ENCODE results near the gene EIF3D. TPM values are rescaled to one million over a fixed set of nuclear protein-coding genes. Genes with fewer than 3 reads are reported as not detected.

EIF3D gene
- total RNA-seq, 1 donor from 2014 or later, result 1,330 TPM

- H3K36me3 ChIP-seq (ENCODE audit: control insufficient read depth, insufficient read depth, low read length), result no peaks in the 10 kb centered on the region
- FAIRE-seq, result no peak
- DNase-seq (ENCODE audit: low read depth), result no peak
- TF ChIP-seq CTCF (IDR thresholded peaks at IDR 0.05; ENCODE audit: insufficient read depth, low read length, severe bottlenecking), result no peak
- H3K27me3 ChIP-seq (ENCODE audit: control insufficient read depth, insufficient read depth, low read length), result peaks cover 5% of the 10 kb centered on the region
- no peak overlapping the region for H3K4me3 ChIP-seq (ENCODE audit: low read depth, low read length)
These were observed 20.1 kb upstream of the EIF3D start for GRCh38 chr22:36549033-36549432.

GRCh38 chr22:36548606-36549005 lies 19.6 kb upstream of the EIF3D start:
- FAIRE-seq (no peak), DNase-seq (ENCODE audit: low read depth) (no peak)
- Histone ChIP-seq H3K27me3 (ENCODE audit: control insufficient read depth, insufficient read depth, low read length) (peaks cover 5% of the 10 kb centered on the region), H3K4me3 (ENCODE audit: low read depth, low read length) (no peak overlapping the region), H3K36me3 (ENCODE audit: control insufficient read depth, insufficient read depth, low read length) (no peaks in the 10 kb centered on the region)
- no peak for TF ChIP-seq CTCF (IDR thresholded peaks at IDR 0.05; ENCODE audit: insufficient read depth, low read length, severe bottlenecking)

- peak; percentile 98 for FAIRE-seq
- peak; percentile 96 for DNase-seq (ENCODE audit: low read depth)
- H3K36me3 ChIP-seq (ENCODE audit: control insufficient read depth, insufficient read depth, low read length), result no peaks in the 10 kb centered on the region
- no peak overlapping the region for H3K4me3 ChIP-seq (ENCODE audit: low read depth, low read length)
- TF ChIP-seq CTCF (IDR thresholded peaks at IDR 0.05; ENCODE audit: insufficient read depth, low read length, severe bottlenecking), result no peak
- H3K27me3 ChIP-seq (ENCODE audit: control insufficient read depth, insufficient read depth, low read length), result peaks cover 5% of the 10 kb centered on the region
These were observed 18.0 kb upstream of the EIF3D start for GRCh38 chr22:36546932-36547331.

GRCh38 chr22:36546092-36546804 lies 17.3 kb upstream of the EIF3D start:
- H3K36me3 ChIP-seq (ENCODE audit: control insufficient read depth, insufficient read depth, low read length), result no peaks in the 10 kb centered on the region
- H3K27me3 ChIP-seq (ENCODE audit: control insufficient read depth, insufficient read depth, low read length), result peaks cover under 1% of the 10 kb centered on the region
- H3K4me3 ChIP-seq (ENCODE audit: low read depth, low read length), result no peak overlapping the region
- FAIRE-seq, result peak; percentile 70
- TF ChIP-seq CTCF (IDR thresholded peaks at IDR 0.05; ENCODE audit: insufficient read depth, low read length, severe bottlenecking), result peak; percentile 56
- peak; percentile 23 for DNase-seq (ENCODE audit: low read depth)

GRCh38 chr22:36544107-36544620 lies 15.2 kb upstream of the EIF3D start:
- DNase-seq (ENCODE audit: low read depth), result peak; percentile 54
- no peaks in the 10 kb centered on the region for H3K36me3 ChIP-seq (ENCODE audit: control insufficient read depth, insufficient read depth, low read length)
- no peaks in the 10 kb centered on the region for H3K27me3 ChIP-seq (ENCODE audit: control insufficient read depth, insufficient read depth, low read length)
- TF ChIP-seq CTCF (IDR thresholded peaks at IDR 0.05; ENCODE audit: insufficient read depth, low read length, severe bottlenecking), result no peak
- no peak overlapping the region for H3K4me3 ChIP-seq (ENCODE audit: low read depth, low read length)
- peak; percentile 83 for FAIRE-seq
